ENCODE measurements around the gene EMC6. TPM values are rescaled to one million over a fixed set of nuclear protein-coding genes. Genes with fewer than 3 reads are reported as not detected.

The EMC6 gene
- polyA plus RNA-seq, 1 of the 3 experiments (the other 2 are of a cell fraction): 56.6 TPM

DNA sequence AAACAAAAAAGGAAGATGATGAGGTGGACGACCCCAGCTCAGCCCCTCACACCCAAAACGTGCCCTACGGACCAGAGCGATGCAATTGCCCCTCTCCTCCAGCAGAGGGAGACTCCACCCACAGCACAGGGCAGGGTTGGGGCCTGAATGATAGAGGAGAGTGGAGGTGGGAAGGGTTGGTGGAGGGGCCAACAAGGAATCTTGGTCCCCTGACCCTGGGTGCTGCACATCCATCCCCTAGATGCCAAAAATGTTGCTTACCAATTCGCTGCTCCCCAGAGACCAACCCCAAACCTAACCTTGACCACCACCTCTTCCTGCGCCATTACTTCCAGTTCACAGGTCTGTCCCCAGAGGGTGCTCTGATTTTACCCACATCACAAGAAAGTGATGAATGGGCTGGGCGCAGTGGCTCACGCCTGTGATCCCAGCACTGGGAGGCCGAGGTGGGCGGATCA, 14.5 kb downstream of the EMC6 start:
- POLR2A ChIA-PET: no interaction called here
- H3K9ac ChIP-seq: no peak overlapping the region
- CTCF ChIA-PET: interaction anchor here (0.6 to 2.3 kb wide), 20 partner anchors 8 to 1136 kb away, joined by 3 to 28 read pairs (median 4); partner anchors contain the start of genes EMC6, P2RX5 and TAX1BP3

DNA sequence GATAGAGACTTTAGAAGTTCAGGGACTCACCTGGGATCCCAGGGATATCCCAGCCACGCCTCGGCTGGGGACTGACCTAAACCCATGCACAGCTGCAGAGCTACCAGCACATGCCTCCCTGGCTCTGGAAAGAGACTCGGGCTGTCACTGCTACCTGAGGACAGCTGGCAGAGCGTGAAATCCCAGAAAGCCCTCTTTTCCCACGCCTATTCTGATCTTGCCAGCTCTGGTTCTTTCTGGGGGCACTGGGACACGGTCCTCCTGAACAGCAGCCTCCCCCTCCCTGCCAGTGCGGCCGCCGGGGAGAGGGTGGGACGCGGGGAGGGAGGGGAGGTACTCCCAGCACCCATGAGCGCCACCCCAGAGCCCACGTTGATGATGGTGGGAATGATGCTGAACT, 16.6 kb downstream of the EMC6 start:
- no peak overlapping the region for H3K9ac ChIP-seq
- no peaks in the 10 kb centered on the region for H3K9me3 ChIP-seq
- no peaks in the 10 kb centered on the region for H4K20me1 ChIP-seq (ENCODE audit: insufficient read depth)
- TF ChIP-seq, protein P1, sequence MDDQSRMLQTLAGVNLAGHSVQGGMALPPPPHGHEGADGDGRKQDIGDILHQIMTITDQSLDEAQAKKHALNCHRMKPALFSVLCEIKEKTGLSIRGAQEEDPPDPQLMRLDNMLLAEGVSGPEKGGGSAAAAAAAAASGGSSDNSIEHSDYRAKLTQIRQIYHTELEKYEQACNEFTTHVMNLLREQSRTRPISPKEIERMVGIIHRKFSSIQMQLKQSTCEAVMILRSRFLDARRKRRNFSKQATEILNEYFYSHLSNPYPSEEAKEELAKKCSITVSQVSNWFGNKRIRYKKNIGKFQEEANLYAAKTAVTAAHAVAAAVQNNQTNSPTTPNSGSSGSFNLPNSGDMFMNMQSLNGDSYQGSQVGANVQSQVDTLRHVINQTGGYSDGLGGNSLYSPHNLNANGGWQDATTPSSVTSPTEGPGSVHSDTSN (IDR thresholded peaks at IDR 0.05): no peak
- no peak for TF ChIP-seq TCF12 (IDR thresholded peaks at IDR 0.05)
- CTCF ChIA-PET: no interaction called here
- no peaks in the 10 kb centered on the region for H3K27me3 ChIP-seq (ENCODE audit: insufficient read depth)
- H3K9me2 ChIP-seq: no peaks in the 10 kb centered on the region
- 60% methylated on average over 11 of the region's 13 CpGs for WGBS (ENCODE audit: low lambda C conversion rate)
- POLR2A ChIA-PET: no interaction called here
- no peak overlapping the region for H2AFZ ChIP-seq (ENCODE audit: low read depth)
- no peak overlapping the region for H3K27ac ChIP-seq (ENCODE audit: low read depth in 2 of 2, low read length in 1 of 2)
- no peaks in the 10 kb centered on the region for H3K4me1 ChIP-seq (ENCODE audit: control insufficient read depth in 1 of 2, insufficient read depth in 2 of 2, low read depth in 1 of 2, low read length in 1 of 2)
- no peaks in the 10 kb centered on the region for H3K36me3 ChIP-seq (replicated peaks in 1 of 2; ENCODE audit: control insufficient read depth in 1 of 2, insufficient read depth in 2 of 2, low read length in 1 of 2)
- no peaks in the 10 kb centered on the region for H3F3A ChIP-seq (replicated peaks; ENCODE audit: insufficient read depth)
- no peak overlapping the region for H3K4me3 ChIP-seq (ENCODE audit: low read depth in 2 of 2, low read length in 1 of 2)
- DNase-seq: no peak
- no peak overlapping the region for H3K4me2 ChIP-seq
- no peaks in the 10 kb centered on the region for H3K79me2 ChIP-seq (ENCODE audit: insufficient read depth)

More for the DNA sequence above, 14.5 kb downstream of the EMC6 start:
- no peaks in the 10 kb centered on the region for H3K9me3 ChIP-seq
- no peaks in the 10 kb centered on the region for H3K36me3 ChIP-seq (replicated peaks in 1 of 2; ENCODE audit: control insufficient read depth in 1 of 2, insufficient read depth in 2 of 2, low read length in 1 of 2)
- H3K79me2 ChIP-seq (ENCODE audit: insufficient read depth): no peaks in the 10 kb centered on the region
- no peaks in the 10 kb centered on the region for H3K4me1 ChIP-seq (ENCODE audit: control insufficient read depth in 1 of 2, insufficient read depth in 2 of 2, low read depth in 1 of 2, low read length in 1 of 2)
- DNase-seq: peak; percentile 90
- no peak overlapping the region for H3K4me2 ChIP-seq
- peak; percentile 38; the same call in 1 of the 2 replicates for TF ChIP-seq SMC3 (IDR thresholded peaks at IDR 0.05; ENCODE audit: low read depth, low read length)
- no peak for TF ChIP-seq JUND (IDR thresholded peaks at IDR 0.05)
- TF ChIP-seq EZH2phosphoT487 (IDR thresholded peaks at IDR 0.05; ENCODE audit: borderline replicate concordance, low read depth): no peak
- TF ChIP-seq TAF1 (IDR thresholded peaks at IDR 0.05; ENCODE audit: borderline replicate concordance, low read depth, low read length): no peak
- TF ChIP-seq, protein P2, sequence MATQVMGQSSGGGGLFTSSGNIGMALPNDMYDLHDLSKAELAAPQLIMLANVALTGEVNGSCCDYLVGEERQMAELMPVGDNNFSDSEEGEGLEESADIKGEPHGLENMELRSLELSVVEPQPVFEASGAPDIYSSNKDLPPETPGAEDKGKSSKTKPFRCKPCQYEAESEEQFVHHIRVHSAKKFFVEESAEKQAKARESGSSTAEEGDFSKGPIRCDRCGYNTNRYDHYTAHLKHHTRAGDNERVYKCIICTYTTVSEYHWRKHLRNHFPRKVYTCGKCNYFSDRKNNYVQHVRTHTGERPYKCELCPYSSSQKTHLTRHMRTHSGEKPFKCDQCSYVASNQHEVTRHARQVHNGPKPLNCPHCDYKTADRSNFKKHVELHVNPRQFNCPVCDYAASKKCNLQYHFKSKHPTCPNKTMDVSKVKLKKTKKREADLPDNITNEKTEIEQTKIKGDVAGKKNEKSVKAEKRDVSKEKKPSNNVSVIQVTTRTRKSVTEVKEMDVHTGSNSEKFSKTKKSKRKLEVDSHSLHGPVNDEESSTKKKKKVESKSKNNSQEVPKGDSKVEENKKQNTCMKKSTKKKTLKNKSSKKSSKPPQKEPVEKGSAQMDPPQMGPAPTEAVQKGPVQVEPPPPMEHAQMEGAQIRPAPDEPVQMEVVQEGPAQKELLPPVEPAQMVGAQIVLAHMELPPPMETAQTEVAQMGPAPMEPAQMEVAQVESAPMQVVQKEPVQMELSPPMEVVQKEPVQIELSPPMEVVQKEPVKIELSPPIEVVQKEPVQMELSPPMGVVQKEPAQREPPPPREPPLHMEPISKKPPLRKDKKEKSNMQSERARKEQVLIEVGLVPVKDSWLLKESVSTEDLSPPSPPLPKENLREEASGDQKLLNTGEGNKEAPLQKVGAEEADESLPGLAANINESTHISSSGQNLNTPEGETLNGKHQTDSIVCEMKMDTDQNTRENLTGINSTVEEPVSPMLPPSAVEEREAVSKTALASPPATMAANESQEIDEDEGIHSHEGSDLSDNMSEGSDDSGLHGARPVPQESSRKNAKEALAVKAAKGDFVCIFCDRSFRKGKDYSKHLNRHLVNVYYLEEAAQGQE (IDR thresholded peaks at IDR 0.05; ENCODE audit: low read depth, low read length): no peak
- TF ChIP-seq RAD21 (IDR thresholded peaks at IDR 0.05; ENCODE audit: low read length): peak; percentile 62
- TF ChIP-seq, protein P3, sequence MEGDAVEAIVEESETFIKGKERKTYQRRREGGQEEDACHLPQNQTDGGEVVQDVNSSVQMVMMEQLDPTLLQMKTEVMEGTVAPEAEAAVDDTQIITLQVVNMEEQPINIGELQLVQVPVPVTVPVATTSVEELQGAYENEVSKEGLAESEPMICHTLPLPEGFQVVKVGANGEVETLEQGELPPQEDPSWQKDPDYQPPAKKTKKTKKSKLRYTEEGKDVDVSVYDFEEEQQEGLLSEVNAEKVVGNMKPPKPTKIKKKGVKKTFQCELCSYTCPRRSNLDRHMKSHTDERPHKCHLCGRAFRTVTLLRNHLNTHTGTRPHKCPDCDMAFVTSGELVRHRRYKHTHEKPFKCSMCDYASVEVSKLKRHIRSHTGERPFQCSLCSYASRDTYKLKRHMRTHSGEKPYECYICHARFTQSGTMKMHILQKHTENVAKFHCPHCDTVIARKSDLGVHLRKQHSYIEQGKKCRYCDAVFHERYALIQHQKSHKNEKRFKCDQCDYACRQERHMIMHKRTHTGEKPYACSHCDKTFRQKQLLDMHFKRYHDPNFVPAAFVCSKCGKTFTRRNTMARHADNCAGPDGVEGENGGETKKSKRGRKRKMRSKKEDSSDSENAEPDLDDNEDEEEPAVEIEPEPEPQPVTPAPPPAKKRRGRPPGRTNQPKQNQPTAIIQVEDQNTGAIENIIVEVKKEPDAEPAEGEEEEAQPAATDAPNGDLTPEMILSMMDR (IDR thresholded peaks at IDR 0.05): peak; percentile 90
- no peaks in the 10 kb centered on the region for H3K9me2 ChIP-seq
- no peaks in the 10 kb centered on the region for H3F3A ChIP-seq (replicated peaks; ENCODE audit: insufficient read depth)
- H3K4me3 ChIP-seq (ENCODE audit: low read depth in 2 of 2, low read length in 1 of 2): peak overlapping the region in 1 of 2 experiments; percentile 19; a peak in 1 of 4 replicates
- no peak overlapping the region for H3K27ac ChIP-seq (ENCODE audit: low read depth in 2 of 2, low read length in 1 of 2)
- no peak overlapping the region for H2AFZ ChIP-seq (ENCODE audit: low read depth)
- no peaks in the 10 kb centered on the region for H4K20me1 ChIP-seq (ENCODE audit: insufficient read depth)
- WGBS (ENCODE audit: low lambda C conversion rate): 40% methylated on average over 8 of the region's 10 CpGs
- H3K27me3 ChIP-seq (ENCODE audit: insufficient read depth): no peaks in the 10 kb centered on the region

All from SK-N-SH (cell line).